COLO668 (cell line): ENCODE measurements around the gene RNASE3.
A peak's percentile ranks its signal among the peaks of the same experiment; 100 is the strongest.
"Not testable (repeated sequence)": the region's sequence is repeated elsewhere in the genome, so short reads cannot be mapped to it uniquely, and the experiment has no call there.

Experiments
- DNase-seq: peaks from one replicate; lab custom pipeline; 2025; ENCODE audit not compliant: unreplicated experiment; lab: John Stamatoyannopoulos, UW

RNASE3 gene

DNA sequence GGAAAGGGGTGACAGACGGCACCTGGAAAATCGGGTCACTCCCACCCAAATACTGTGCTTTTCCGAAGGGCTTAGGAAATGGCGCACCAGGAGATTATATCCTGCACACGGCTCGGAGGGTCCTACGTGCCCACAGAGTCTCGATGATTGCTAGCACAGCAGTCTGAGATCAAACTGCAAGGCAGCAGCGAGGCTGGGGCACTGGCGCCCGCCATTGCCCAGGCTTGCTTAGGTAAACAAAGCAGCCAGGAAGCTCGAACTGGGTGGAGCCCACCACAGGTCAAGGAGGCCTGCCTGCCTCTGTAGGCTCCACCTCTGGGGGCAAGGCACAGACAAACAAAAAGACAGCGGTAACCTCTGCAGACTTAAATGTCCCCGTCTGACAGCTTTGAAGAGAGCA, 19.6 kb downstream of the RNASE3 start:
- not testable (repeated sequence) for DNase-seq

DNA sequence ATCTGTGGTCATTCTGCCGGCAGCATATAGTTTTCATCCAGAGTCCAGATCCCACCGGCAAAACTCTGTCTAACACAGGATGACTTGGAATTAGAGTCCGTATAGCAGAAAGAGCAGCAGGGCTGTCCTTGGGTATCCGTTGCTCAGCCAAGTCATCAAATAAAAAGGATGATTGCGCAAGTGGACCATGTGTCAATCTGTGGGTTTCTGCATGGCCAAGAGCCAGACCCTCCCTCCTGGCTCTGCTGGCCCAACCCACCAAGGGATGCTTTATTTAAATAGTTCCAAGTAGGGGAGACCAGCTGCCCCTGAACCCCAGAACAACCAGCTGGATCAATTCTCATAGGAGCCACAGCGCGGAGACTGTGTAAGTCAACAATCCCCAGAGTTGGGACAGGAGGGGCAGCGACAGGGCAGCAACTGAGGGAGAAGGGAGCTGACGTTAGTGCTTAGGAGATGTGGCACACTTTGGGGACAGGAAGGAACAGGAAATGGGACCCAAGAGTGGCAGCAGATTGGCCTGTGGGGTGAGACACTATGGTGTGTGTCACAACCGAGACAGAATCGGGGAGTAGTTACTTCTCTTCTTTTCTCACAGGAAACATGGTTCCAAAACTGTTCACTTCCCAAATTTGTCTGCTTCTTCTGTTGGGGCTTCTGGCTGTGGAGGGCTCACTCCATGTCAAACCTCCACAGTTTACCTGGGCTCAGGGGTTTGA, 28.0 kb downstream of the RNASE3 start:
- DNase-seq = not testable (repeated sequence)

DNA sequence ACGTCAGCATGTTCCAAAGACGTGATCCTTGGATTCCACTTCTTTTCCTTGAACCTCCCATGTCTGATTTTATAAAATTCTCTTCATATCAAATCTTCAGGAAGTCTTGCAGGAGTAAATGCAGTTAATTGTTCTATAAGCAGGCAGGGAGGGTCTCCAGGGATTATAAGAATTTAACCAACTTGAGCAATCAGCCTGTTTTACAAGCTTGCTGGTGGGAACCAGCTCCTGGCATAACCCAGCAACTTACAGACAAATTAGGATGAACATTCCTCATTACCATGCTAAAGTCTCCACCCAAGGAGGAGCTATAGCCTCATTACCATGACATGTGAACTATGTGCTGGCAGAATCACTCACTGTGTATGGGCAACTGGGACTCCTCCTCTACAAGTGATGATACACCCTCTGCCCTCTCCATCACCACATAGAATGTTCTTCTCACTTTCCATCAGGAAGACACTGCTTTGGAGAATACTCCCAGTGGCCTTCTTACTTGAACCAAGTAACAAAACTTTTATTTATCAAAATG, 32.6 kb downstream of the RNASE3 start:
- DNase-seq = not testable (repeated sequence)

DNA sequence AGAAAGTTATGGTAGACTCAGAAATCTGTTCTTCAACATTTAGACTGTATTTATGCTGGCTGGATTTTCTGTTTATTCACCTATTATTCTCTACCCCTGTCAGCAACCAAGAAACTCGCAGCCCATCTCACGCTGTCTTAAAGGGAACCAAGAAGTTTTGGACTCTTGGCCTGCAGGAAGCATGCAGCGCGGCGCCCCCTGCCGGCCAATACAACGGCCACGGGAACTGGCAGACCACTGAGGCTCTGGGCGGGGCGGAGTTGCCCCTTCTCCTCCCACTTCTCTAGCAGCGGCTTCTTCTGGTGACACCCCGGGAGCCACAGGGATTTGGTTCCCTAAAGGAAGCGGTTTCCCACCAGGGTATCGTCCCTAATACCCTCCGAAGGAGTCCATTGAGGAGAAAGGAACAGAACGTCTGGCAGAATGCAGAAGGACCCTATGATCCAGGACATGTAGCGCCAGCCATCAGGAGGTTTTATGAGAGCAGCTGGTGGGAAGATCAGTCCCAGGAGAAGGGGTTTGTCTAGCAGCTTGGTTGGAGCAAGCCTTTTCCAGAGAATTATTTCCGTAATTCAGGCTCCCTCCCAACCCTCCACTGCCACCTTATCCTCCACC, 43.1 kb downstream of the RNASE3 start:
- DNase-seq = peak; percentile 22

DNA sequence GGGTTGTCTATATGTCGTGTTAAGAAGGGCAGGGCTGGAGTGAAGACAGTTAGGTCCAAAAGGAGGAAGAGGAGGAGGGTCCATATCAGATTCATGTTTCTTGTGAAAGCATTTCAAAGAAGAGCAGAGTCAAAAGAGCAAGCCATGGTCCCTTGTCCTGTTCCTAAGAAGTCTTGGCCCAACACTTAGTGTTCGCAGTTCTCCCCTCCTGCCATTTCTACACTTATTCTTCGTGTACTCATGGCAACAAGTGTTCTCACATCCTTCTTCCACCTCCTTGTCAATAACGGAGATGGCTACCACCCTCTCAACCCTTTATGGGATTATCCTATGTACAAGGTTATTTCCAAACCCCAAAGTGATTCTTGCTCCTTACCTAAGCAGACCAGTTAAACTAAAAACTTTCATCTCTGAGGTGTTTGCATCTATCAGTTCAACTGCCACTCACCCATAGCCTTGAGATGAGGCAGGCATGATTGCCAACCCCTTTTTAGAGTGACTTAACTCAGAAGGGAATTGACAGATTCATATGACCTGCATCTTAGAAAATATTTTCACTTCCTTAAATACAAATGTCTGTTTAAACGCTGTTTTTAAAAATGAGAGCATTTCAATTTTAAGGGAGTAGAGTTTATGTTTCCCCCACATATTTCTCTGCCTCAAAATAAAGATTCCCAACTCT, 44.3 kb downstream of the RNASE3 start:
- no peak for DNase-seq
